SIG-M5 (cell line): ENCODE measurements around the gene TAAR6.
"Not testable (repeated sequence)": the region's sequence is repeated elsewhere in the genome, so short reads cannot be mapped to it uniquely, and the experiment has no call there.

Experiments
- DNase-seq: peaks from one replicate; lab custom pipeline; 2025; lab: John Stamatoyannopoulos, UW

Gene TAAR6

DNA sequence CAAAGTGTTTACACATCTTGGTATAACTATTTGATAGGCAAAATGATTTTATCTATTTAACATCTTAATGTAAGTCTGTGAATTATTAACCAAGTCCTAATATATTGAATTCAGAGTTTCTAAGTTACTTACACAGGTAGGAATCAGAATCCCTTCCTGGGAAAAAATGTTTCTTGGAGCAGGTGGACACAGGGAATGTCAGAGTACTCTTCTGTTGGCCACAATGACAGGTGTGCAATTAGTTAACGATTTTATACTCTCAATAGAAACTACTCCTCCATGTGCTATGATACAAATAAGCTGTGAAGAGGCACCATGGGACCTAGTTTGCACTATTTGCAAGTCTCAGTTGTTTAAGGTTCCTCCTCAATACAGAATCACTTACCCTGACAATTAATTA, 20.2 kb downstream of the TAAR6 start:
- no peak for DNase-seq

DNA sequence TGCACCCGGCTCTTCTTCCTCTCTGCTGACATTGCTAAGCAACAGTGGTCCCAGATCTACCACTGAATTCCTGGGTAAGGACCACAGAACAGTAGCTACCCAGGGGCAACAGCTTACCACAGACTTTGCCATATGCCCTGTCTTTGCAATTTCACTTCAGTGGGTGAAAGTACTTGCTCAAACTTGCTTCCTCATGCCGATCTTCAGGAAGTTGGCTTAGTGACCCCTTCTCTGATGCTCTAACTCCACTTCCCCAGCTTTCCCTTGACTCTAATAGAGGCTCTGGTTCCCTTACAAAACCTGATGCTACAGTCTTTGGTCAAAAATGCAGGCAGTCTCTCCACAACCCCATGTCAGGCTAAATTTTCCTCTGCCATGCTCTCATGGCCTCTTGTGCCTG, 22.7 kb downstream of the TAAR6 start:
- DNase-seq = no peak

DNA sequence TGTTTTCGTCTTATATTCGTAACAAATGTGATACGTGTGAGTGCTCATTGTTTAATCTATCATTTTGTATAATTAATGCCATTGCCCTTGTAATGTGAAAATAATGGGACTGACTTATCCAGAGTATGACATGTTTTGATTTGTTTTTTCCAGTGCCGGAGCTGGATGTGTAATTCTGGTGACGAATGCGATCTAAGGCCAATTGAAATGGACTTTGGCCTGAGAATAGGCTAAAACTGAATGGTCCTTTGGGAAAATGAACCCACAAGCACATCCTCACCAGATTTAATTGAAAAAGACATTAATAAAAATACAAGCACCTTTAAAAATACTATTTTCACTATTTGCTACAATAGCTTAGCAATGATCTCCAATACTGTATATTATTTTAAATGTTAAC, 26.1 kb downstream of the TAAR6 start:
- no peak for DNase-seq

DNA sequence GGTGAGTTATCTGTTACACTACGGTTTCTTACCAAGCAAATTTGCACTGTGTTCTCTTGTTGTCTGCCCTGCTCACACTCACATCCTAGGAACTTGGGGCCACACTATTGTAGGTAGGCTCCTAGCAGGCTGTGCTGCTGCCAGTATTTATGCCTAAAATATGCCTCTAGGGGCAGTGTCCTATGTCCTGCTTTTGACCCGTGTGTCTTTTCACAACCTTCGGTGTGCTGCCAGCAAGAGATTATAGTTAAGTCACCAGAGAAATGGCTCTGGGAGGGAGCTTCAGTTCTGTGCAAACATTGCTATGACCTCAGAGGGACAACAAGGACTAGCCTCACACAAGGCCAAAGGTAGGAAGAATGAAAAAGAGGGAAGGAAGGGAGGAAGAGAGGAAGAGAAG, 28.4 kb downstream of the TAAR6 start:
- no peak for DNase-seq

DNA sequence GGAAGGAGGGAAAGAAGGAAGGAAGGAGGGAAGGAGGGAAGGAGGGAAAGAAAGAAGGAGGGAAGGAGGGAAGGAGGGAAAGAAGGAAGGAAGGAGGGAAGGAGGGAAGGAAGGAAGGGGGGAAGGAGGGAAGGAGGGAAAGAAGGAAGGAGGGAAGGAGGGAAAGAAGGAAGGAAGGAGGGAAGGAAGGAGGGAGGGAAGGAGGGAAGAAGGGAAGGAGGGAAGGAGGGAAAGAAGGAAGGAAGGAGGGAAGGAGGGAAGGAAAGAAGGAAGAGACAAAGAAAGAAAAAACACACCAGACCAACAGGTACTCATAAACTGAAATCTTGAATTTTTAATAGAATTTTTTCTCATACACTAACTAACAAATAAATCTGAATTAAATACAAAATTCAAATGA, 30.8 kb downstream of the TAAR6 start:
- DNase-seq = not testable (repeated sequence)

DNA sequence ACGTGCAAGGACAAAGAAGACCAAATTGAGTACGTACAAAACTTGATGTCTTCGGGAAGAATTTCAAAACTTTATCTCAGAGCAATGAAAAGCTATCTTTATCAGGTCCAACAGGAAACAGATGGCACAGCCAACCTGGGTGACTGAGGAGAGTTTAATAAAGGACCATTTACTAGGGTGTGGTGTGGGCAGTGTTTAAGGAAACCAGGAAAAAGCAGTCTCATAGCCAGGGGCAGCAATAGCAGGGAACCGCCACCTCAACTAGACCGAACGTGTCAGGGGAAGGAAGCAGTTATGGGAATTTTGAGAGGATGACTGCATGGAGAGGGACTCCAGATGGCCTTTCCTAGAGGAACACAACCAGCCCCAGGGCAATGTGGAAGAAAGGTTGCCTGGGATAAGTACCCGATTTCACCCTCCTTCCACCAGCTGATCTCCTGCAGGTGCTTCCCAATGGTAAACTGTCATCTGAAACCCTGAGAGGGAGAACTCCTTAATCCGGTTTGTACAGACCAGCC, 34.6 kb downstream of the TAAR6 start:
- no peak for DNase-seq

DNA sequence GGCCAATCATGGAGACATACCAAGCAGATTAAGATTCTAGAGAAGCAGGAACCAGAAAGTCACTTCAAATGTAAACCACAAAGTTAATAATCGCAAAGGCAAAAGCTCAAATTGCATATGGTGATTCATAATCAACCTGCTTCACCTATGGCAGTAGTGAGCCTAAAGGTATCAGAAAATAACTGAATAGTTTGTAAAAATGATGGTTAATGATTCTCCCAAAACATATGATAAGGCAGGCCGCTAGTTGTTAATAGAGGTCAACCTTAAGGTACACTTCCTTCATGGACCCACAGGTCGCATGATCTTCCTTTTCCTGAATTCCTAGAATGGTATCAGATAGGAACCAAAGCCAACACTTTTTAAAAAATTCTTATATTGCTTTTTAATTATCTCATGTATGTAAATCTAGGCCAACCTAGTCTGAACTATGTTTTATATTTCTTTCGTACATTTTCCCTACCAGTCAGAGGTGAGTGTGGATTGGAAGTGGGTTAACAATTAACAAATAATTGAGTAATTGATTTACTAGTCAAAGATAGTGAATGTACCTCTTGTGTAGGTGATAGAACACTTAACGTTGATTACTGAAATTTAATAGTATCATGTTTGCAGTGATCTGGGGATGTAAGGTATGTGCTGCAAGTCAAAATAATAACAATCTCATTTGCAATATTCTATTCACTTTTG, 37.6 kb downstream of the TAAR6 start:
- DNase-seq = no peak

DNA sequence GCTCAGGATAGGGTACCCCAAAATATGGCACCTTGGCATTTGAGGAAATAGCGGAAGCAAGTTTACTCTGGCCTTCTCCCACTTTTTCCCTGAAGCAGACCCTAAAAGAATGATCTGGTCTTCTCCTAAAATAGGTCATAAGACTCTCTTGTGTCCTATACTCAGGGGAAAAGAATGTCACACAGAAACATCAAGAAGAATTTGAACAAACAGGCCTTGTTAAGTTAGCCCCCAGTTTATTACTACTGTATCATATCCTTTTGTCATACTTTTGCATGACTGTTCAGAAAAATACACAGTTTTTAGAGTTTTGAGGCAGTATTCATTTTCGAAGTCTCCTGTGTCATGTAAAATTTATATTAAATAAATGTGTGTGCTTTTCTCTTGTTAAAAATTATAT, 41.5 kb downstream of the TAAR6 start:
- DNase-seq = no peak

DNA sequence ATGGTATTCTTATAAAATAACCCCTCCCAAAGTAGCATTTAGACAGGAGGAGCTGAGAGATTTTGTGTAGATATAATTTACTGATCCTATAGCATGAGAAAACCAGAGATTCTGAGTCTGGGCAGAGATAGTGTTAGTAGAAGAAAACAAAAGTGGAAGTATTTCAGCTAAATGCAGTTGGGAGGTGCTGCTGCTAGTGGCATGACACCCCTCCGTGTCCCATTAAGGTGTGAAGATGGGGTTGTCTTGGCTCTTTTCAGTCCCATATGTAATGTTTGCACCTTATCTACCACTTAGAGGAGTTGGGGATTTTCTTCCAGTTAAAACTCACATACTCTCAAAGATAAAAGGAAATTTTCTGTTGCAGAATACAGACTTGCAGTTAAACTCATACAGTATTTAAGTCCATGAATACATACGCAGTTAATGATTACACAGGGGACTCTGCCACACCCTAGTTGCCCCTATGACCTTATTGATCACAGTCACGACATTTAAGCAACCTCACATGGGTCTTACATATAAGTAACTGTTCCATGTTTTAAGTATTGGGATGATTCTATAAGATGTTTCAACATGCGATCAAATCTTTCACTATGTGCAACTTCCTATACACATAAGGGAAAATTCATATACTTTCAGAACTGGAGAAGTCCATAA, 42.5 kb downstream of the TAAR6 start:
- DNase-seq = no peak

DNA sequence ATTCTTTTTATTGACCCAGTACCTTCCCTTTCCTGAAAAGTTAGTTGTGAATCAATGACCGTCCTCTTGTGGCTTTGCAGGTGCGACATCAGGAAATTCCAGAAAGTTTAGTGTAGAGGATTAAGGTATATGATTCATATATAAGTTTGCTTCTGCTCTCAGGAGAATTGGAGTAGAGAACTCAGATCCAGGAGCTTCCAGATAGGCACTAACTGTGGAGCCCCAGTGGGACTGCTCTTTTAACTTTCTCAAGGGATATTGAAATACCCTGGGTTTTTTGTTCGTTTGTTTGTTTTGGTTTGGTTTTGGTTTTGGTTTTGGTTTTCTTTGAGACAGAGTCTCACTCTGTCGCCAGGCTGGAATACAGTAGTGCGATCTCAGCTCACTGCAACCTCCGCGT, 44.4 kb downstream of the TAAR6 start:
- DNase-seq = no peak

DNA sequence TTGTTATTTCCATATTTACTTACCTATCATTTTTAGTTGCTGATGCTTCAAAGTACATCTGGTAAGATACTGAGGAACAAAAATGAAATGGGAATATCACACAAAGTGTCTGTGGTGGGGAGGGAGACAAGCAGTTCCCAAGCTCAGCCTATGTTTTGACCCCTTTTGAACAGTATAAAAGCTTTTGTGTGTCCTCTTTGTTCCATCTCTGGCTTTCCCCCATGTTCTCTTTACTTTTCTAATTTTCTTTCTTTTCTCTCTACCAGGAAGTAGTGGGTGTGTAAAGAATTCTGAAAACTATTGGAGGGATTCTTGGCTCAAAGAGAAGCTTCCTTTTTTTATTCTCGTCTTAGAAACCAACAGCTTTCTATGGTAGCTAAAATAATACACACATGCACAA, 46.6 kb downstream of the TAAR6 start:
- DNase-seq = no peak
